GM12878 (cell line): Measurements from ENCODE around the gene CCBE1. TPM values are rescaled to one million over a fixed set of nuclear protein-coding genes. Genes with fewer than 3 reads are reported as not detected.

Experiments
- ATAC-seq: fragments of 200-7000 bp; cut with Tn5 transposase; 3 replicates; pipeline ENCODE4 v1.9.1; 2020; ENCODE audit warnings: mild to moderate bottlenecking, moderate library complexity
- BruUV-seq: library from RNA; stranded (reverse); fragments of 400-500 nt; replicated peaks from 2 replicates; lab custom pipeline; 2021; lab: Mats Ljungman, UMichigan
- CTCF ChIA-PET: fragments of 300-600 bp; sonication (Branson Sonifier 250); formaldehyde crosslinking; extraction: SDS; loops from one replicate; lab custom pipeline; 2021; ENCODE audit warnings: inconsistent platforms; lab: Yijun Ruan, JAX
- POLR2A ChIA-PET: fragments of 350-600 bp; formaldehyde crosslinking; extraction: SDS; loops from one replicate; lab custom pipeline; 2021; ENCODE audit warnings: inconsistent platforms; lab: Charles Lee
- RAD21 ChIA-PET: fragments of 300-600 bp; sonication (Branson Sonifier 250); formaldehyde crosslinking; loops from one replicate; lab custom pipeline; 2023; ENCODE audit warnings: antibody characterized with exemption; ENCODE audit not compliant: unreplicated experiment; lab: Charles Lee
- SMC1A ChIA-PET: fragments of 300-600 bp; sonication (Branson Sonifier 250); formaldehyde crosslinking; loops from one replicate; lab custom pipeline; 2023; ENCODE audit not compliant: unreplicated experiment, uncharacterized antibody; lab: Charles Lee
- DNase-seq: peaks from one replicate; pipeline ENCODE4 v3.0.0-alpha.2; 2011; ENCODE audit warnings: low read depth, low spot score
- FAIRE-seq: peaks from 3 replicates; lab custom pipeline; 2011; peaks lifted over from hg19 to GRCh38; lab: Jason Lieb, UNC
- H2AFZ ChIP-seq: 2 replicates; pipeline ENCODE4 v1.6.0; 2011; ENCODE audit warnings: low read depth, low read length, control low read depth; ENCODE audit not compliant: control insufficient read depth
- H3K27ac ChIP-seq: 2 replicates; pipeline ENCODE4 v1.5.1; 2011; ENCODE audit warnings: control low read depth; ENCODE audit not compliant: control insufficient read depth, insufficient read depth
- H3K27me3 ChIP-seq, 2 experiments: replicated peaks in 1 of 2; 2 replicates each; pipeline versions ENCODE4 v1.6.0 to v1.6.1; 2011; ENCODE audit warnings: low read length in 1 of 2; ENCODE audit not compliant: control insufficient read depth in 2 of 2, insufficient read depth in 2 of 2
- H3K36me3 ChIP-seq, 2 experiments: 2 replicates each; pipeline ENCODE4 v1.5.1; 2011; ENCODE audit warnings: low read length in 1 of 2; ENCODE audit not compliant: control insufficient read depth in 2 of 2, insufficient read depth in 2 of 2
- H3K4me1 ChIP-seq: 2 replicates; pipeline ENCODE4 v1.6.1; 2011; ENCODE audit warnings: mild to moderate bottlenecking, low read length, moderate library complexity, mixed read lengths; ENCODE audit not compliant: control insufficient read depth, insufficient read depth
- H3K4me2 ChIP-seq: 2 replicates; pipeline ENCODE4 v1.6.0; 2011; ENCODE audit warnings: control low read depth; ENCODE audit not compliant: control insufficient read depth, insufficient read depth
- H3K4me3 ChIP-seq: fragments of 200-600 bp; sonication (generic); 2 replicates; pipeline ENCODE4 v1.5.1; 2016
- H3K79me2 ChIP-seq: 2 replicates; pipeline ENCODE4 v1.6.0; 2011; ENCODE audit warnings: low read length; ENCODE audit not compliant: control insufficient read depth, insufficient read depth
- H3K9ac ChIP-seq: 2 replicates; pipeline ENCODE4 v1.8.0; 2011; ENCODE audit warnings: low read length, control low read depth, mixed read lengths; ENCODE audit not compliant: control insufficient read depth, insufficient read depth
- H3K9me3 ChIP-seq: replicated peaks from 3 replicates; pipeline ENCODE4 v1.5.1; 2011; ENCODE audit warnings: mild to moderate bottlenecking, low read length; ENCODE audit not compliant: control insufficient read depth, insufficient read depth
- H4K20me1 ChIP-seq: 2 replicates; pipeline ENCODE4 v1.6.0; 2011; ENCODE audit not compliant: control insufficient read depth, insufficient read depth
- BHLHE40 ChIP-seq, 2 experiments: fragments of 450-650 bp in 1 of 2; IDR thresholded peaks; 2 replicates each; pipeline ENCODE4 v1.6.1; 2011 to 2017; ENCODE audit warnings: low read depth in 2 of 2, borderline replicate concordance in 1 of 2, improper control_type of control experiment in 1 of 2, low read length in 1 of 2, mild to moderate bottlenecking in 1 of 2
- CHD1 ChIP-seq: IDR thresholded peaks from 2 replicates; pipeline ENCODE4 v1.6.1; 2012; ENCODE audit warnings: low read depth, low read length, improper control_type of control experiment
- GATAD2B ChIP-seq: fragments of 450-650 bp; conservative IDR thresholded peaks from 2 replicates; pipeline ENCODE4 v1.6.1; 2017; ENCODE audit warnings: low read depth, mild to moderate bottlenecking, moderate library complexity
- IKZF1 ChIP-seq: fragments of 450-650 bp; conservative IDR thresholded peaks from 2 replicates; pipeline ENCODE4 v1.6.1; 2017; ENCODE audit warnings: antibody characterized with exemption, mild to moderate bottlenecking
- KAT2A ChIP-seq: conservative IDR thresholded peaks from 2 replicates; pipeline ENCODE4 v1.6.1; 2011; ENCODE audit warnings: low read depth, low read length; ENCODE audit not compliant: control insufficient read depth
- SIX5 ChIP-seq: IDR thresholded peaks from 2 replicates; pipeline ENCODE4 v1.6.1; 2011; ENCODE audit warnings: mild to moderate bottlenecking, low read depth, low read length, moderate library complexity; ENCODE audit not compliant: severe bottlenecking
- SMC3 ChIP-seq: IDR thresholded peaks from 2 replicates; pipeline ENCODE4 v1.6.1; 2011; ENCODE audit warnings: low read length, improper control_type of control experiment, borderline replicate concordance
- SPI1 ChIP-seq: IDR thresholded peaks from 2 replicates; pipeline ENCODE4 v1.6.1; 2011; ENCODE audit warnings: low read depth, mild to moderate bottlenecking, low read length, moderate library complexity, borderline replicate concordance; ENCODE audit not compliant: insufficient read depth
- TAF1 ChIP-seq: IDR thresholded peaks from 2 replicates; pipeline ENCODE4 v1.6.1; 2011; ENCODE audit warnings: mild to moderate bottlenecking, low read depth, low read length, borderline replicate concordance
- TCF12 ChIP-seq: IDR thresholded peaks from 2 replicates; pipeline ENCODE4 v1.6.1; 2011; ENCODE audit warnings: low read depth, mild to moderate bottlenecking, low read length
- ZNF622 ChIP-seq: fragments of 450-650 bp; IDR thresholded peaks from 2 replicates; pipeline ENCODE4 v1.6.1; 2017; ENCODE audit warnings: mild to moderate bottlenecking, inconsistent platforms
- WGBS: methylation state at CpG from one replicate; pipeline ENCODE4 v1.1.6; 2016; ENCODE audit warnings: low lambda C conversion rate; ENCODE audit not compliant: insufficient replicate concordance, insufficient coverage; ENCODE audit errors: missing lambda C conversion rate; 5-methylcytosine and 5-hydroxymethylcytosine counted together
- in situ Hi-C: fragments of 300-500 bp; cut with MboI; formaldehyde crosslinking; loops from 9 replicates; pipeline ENCODE4 v1.14.3; 2018; ENCODE audit warnings: mixed read lengths
- intact Hi-C: fragments of 100-400 bp; cut with micrococcal nuclease; formaldehyde crosslinking; loops from one replicate; pipeline ENCODE4 v1.14.2; 2022; ENCODE audit not compliant: unreplicated experiment
- polyA plus RNA-seq, 11 experiments: library from polyadenylated mRNA; depleted of rRNA in 4 of 11; unstranded in 6 of 11; stranded (reverse) in 5 of 11; fragments of >200 nt; fragmentation: Nextera tagmentation in 4 of 11; fragmentation: Illumina TruSeq in 1 of 11; extraction: Ambion mirVana in 4 of 11; extraction: Trizol in 1 of 11; gene quantifications; 1 replicate in 1 of 11; 2 replicates in 10 of 11; pipeline versions ENCODE4 v1.2.1 to v1.2.3, GENCODE V29; 2011 to 2016; ENCODE audit warnings: inconsistent platforms in 2 of 11, missing spikeins in 2 of 11, low read depth in 1 of 11
- total RNA-seq, 4 experiments: library from RNA; depleted of rRNA in 3 of 4; stranded (reverse); fragments of >200 nt in 3 of 4; fragmentation: Illumina TruSeq in 1 of 4; extraction: Trizol in 1 of 4; gene quantifications; 2 replicates each; pipeline versions ENCODE4 v1.2.1 to v1.2.3, GENCODE V29; 2013 to 2021
- TF ChIP-seq, protein P1 (sequence below): fragments of 450-650 bp; IDR thresholded peaks from 2 replicates; pipeline ENCODE4 v1.6.1; 2017; ENCODE audit warnings: borderline replicate concordance
- TF ChIP-seq, protein P2 (sequence below): IDR thresholded peaks from 2 replicates; pipeline ENCODE4 v1.6.1; 2011; ENCODE audit warnings: mild to moderate bottlenecking, low read depth, low read length, moderate library complexity; ENCODE audit not compliant: insufficient replicate concordance

CCBE1 gene
- total and polyA plus RNA-seq, 10 of the 15 experiments (the other 5 are each of a cell fraction or from before 2014, with no cell fraction given): 0.03 to 0.49 (median 0.04) TPM; not detected in 7

DNA sequence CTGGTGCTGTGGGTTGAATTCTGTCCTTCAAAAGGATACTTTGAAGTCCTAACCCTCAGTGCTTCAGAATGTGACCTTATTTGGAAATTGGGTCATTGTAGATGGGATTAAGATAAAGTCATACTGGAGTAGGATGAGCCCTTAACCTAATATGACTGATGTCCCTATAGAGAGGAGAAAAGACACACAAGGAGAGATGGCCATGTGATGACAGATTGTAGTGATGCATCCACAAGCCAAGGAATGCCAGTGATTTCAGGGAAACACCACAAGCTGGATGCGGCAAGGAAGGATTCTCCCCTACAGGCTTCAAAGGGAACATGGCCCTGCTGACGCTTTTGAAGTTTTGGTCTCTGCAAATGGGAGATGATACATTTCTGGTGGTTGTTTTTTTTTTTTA lies 24.7 kb upstream of the CCBE1 start:
- no peaks in the 10 kb centered on the region for H4K20me1 ChIP-seq
- no peaks in the 10 kb centered on the region for H3K9me3 ChIP-seq
- peaks cover 0 to 2% of the 10 kb centered on the region in 2 experiments; a peak in 2 of 4 replicates for H3K27me3 ChIP-seq
- no peak overlapping the region for H3K27ac ChIP-seq
- no peak overlapping the region for H2AFZ ChIP-seq
- WGBS: 75% methylated on average over 2 of the region's 2 CpGs
- BruUV-seq: no TSS peak
- H3K4me1 ChIP-seq: no peaks in the 10 kb centered on the region
- no peak overlapping the region for H3K9ac ChIP-seq
- RAD21 ChIA-PET: no interaction called here
- DNase-seq (no peak), ATAC-seq (no peak), FAIRE-seq (no peak)
- CTCF ChIA-PET: no interaction called here
- no peaks in the 10 kb centered on the region for H3K79me2 ChIP-seq
- no peak overlapping the region for H3K4me2 ChIP-seq
- no peak overlapping the region for H3K4me3 ChIP-seq
- in situ Hi-C loops: no loop called here
- POLR2A ChIA-PET: no interaction called here
- no peak for TF ChIP-seq SMC3
- TF ChIP-seq SPI1: no peak
- TF ChIP-seq, protein P1, sequence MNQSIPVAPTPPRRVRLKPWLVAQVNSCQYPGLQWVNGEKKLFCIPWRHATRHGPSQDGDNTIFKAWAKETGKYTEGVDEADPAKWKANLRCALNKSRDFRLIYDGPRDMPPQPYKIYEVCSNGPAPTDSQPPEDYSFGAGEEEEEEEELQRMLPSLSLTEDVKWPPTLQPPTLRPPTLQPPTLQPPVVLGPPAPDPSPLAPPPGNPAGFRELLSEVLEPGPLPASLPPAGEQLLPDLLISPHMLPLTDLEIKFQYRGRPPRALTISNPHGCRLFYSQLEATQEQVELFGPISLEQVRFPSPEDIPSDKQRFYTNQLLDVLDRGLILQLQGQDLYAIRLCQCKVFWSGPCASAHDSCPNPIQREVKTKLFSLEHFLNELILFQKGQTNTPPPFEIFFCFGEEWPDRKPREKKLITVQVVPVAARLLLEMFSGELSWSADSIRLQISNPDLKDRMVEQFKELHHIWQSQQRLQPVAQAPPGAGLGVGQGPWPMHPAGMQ: no peak
- TF ChIP-seq SIX5: no peak
- no peak for TF ChIP-seq GATAD2B
- TF ChIP-seq TAF1: no peak
- TF ChIP-seq CHD1: no peak
- TF ChIP-seq ZNF622: no peak
- TF ChIP-seq, protein P2, sequence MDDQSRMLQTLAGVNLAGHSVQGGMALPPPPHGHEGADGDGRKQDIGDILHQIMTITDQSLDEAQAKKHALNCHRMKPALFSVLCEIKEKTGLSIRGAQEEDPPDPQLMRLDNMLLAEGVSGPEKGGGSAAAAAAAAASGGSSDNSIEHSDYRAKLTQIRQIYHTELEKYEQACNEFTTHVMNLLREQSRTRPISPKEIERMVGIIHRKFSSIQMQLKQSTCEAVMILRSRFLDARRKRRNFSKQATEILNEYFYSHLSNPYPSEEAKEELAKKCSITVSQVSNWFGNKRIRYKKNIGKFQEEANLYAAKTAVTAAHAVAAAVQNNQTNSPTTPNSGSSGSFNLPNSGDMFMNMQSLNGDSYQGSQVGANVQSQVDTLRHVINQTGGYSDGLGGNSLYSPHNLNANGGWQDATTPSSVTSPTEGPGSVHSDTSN: no peak
- no peak for TF ChIP-seq KAT2A
- no peak for TF ChIP-seq TCF12
- TF ChIP-seq BHLHE40 (IDR thresholded peaks at IDR 0.05; ENCODE audit: borderline replicate concordance in 1 of 2, low read depth in 2 of 2, low read length in 1 of 2): no peak
- no peak for TF ChIP-seq IKZF1
- SMC1A ChIA-PET: no interaction called here
- no peaks in the 10 kb centered on the region for H3K36me3 ChIP-seq
- intact Hi-C loops: no loop called here
